H7 (cell line): ENCODE results near the gene IGFLR1. TPM values are rescaled to one million over a fixed set of nuclear protein-coding genes. Genes with fewer than 3 reads are reported as not detected.
"Not testable (repeated sequence)": the region's sequence is repeated elsewhere in the genome, so short reads cannot be mapped to it uniquely, and the experiment has no call there.

Experiments used
- DNase-seq: peaks from one replicate; pipeline ENCODE4 v3.0.0; 2012
- H3K27me3 ChIP-seq: 2 replicates; pipeline ENCODE4 v1.6.0; 2011; ENCODE audit warnings: mild to moderate bottlenecking, low read length; ENCODE audit not compliant: control insufficient read depth, insufficient read depth
- H3K36me3 ChIP-seq: replicated peaks from 2 replicates; pipeline ENCODE4 v1.5.1; 2011; ENCODE audit warnings: low read length; ENCODE audit not compliant: control insufficient read depth, insufficient read depth
- H3K4me3 ChIP-seq: 2 replicates; pipeline ENCODE4 v1.5.1; 2011; ENCODE audit warnings: low read depth, mild to moderate bottlenecking, control low read depth, low read length, moderate library complexity; ENCODE audit not compliant: insufficient read depth
- total RNA-seq: library from RNA; depleted of rRNA; stranded (reverse); fragments of >200 nt; shearing (Covaris generic); gene quantifications from 2 replicates; pipeline ENCODE4 v1.2.3, GENCODE V29; 2014

Gene IGFLR1
- total RNA-seq, 1 experiment from 2014 or later, result 15.2 TPM

DNA sequence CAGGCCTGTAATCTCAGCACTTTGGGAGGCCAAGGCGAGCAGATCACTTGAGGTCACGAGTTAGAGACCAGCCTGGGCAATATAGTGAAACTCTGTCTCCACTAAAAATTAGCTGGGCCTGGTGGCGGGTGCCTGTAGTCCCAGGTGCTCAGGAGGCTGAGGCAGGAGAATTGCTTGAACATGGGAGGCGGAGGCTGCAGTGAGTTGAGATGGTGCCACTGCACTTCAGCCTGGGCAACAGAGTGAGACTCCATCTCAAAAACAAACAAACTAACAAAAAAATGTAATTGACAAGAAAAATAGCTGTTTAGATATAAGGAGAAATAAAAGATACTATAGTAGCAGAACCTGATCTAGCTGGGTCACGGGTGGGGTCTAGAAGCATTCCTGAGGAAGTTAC lies 30.1 kb upstream of the IGFLR1 start:
- not testable (repeated sequence) for H3K36me3 ChIP-seq, DNase-seq, H3K4me3 ChIP-seq
- peaks cover 12% of the 10 kb centered on the region for H3K27me3 ChIP-seq

DNA sequence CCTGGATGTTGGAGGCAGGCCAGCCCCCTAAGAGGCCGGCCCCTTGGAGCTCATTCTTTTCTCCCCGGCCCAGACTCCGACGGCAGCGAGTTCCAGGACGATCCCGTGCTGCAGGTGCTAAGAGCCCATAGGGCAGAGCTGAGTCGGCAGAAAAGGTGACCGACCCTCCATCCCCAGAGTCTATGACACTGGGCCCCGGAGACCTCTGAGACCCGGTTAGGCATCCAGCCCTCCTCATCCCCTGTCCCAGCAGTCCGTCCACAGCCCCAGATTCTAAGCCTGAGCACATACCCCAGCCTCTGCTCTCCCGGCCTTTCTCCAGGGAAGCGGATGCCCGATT lies 25.8 kb upstream of the IGFLR1 start:
- peaks cover 4% of the 10 kb centered on the region for H3K36me3 ChIP-seq
- H3K4me3 ChIP-seq, result no peak overlapping the region
- H3K27me3 ChIP-seq, result no peaks in the 10 kb centered on the region
- DNase-seq, result no peak

DNA sequence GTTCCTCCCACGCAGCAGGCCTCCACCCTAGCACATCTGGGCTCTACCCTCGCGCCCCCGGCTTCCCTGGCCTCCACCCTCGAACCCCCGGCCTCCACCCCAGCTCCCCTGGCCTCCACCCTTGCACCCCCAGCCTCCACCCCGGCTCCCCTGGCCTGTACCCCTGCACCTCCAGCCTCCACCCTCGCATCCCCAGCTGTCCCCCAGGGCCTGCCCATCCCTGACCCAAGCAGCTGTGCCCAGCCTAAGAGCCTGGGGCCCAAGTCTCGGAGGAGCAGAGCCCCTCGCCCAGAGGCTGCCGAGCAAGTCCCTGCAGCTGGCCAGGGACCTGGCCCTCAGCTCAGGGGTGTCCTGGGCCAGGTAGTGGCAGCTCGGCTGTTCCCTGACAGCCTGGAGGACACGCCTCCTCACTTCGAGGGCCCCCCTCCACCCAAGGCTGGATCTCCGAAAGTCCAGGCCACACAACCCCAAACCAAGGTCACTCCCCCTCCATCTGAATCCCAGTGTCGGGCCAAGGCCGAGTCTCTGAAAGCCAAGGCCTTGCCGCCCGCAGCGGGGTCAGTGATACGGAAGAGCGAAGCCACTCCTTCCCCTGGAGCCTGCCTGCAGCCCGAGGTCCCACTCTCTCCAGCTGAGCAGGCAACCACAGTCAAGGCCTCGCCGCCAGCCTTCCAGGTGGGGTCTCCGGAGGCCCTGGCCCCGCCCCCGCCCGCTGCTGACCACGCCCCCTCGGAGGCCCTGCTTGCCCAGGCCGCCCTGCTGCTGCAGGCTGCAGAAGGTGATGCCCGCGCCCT lies 25.2 kb upstream of the IGFLR1 start:
- no peak overlapping the region for H3K4me3 ChIP-seq
- DNase-seq, result peak; percentile 99
- no peaks in the 10 kb centered on the region for H3K27me3 ChIP-seq
- peaks cover 5% of the 10 kb centered on the region for H3K36me3 ChIP-seq

DNA sequence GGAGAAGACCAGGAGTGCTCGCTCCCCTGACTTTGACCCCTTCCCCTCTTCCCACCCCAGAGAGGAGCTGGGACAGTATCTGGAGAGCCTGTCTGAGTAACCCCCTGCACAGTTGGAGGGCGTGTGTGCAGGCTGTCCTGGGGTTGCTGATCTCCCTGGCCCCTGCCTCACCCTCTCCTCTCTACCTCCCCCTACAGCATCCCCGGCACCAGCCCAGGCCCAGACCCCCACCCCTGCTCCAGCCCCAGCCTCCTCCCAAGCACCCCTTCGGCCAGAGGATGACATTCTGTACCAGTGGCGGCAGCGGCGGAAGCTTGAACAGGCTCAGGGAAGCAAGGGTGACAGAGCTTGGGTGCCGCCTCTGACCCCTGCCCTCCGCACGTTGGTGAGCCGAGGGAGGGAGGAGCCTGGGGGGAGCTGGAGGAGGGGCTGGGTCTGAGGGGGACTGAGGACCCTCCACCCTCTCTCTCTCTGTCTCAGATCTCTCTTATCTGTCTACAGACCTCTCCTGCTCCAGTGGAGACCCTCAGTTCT lies 24.4 kb upstream of the IGFLR1 start:
- Histone ChIP-seq H3K4me3 (no peak overlapping the region), H3K36me3 (peaks cover 12% of the 10 kb centered on the region), H3K27me3 (no peaks in the 10 kb centered on the region)
- peak; percentile 60 for DNase-seq

DNA sequence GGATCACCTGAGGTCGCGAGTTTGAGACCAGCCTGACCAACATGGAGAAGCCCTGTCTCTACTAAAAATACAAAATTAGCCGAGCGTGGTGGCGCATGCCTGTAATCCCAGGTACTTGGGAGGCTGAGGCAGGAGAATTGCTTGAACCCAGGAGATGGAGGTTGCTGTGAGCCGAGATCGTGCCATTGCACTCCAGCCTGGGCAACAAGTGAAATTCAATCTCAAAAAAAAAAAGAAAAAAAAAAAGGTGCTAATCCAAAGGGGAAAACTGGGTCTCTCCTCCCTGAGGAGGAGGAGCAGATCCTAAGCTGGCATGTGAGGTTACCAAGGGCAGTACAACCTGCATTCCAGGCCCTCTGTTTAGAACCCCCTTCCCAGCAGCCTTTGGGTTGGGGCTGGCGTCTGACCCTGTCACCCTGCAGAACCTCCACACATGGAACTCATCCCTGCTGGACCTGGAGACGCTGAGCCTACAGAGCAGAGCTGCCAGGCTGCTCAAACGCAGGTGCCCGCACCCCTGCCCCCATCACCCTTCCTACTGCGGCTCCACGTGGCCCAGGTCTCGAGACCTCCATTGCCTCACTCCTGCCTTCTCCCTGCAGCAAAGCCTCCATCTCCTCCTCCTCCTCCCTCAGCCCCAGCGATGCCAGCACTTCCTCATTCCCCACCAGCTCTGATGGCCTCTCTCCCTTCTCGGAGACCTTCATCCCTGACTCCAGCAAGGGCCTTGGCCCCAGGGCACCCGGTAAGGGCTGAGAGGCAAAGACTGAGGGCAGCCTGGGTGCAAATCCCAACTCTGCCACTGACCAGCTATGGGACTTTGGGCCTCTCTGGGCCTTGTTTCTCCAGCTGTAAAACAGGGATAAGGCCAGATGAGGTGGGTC lies 22.4 kb upstream of the IGFLR1 start:
- DNase-seq, result no peak
- no peak overlapping the region for H3K4me3 ChIP-seq
- H3K27me3 ChIP-seq, result no peaks in the 10 kb centered on the region
- H3K36me3 ChIP-seq, result peaks cover 12% of the 10 kb centered on the region

DNA sequence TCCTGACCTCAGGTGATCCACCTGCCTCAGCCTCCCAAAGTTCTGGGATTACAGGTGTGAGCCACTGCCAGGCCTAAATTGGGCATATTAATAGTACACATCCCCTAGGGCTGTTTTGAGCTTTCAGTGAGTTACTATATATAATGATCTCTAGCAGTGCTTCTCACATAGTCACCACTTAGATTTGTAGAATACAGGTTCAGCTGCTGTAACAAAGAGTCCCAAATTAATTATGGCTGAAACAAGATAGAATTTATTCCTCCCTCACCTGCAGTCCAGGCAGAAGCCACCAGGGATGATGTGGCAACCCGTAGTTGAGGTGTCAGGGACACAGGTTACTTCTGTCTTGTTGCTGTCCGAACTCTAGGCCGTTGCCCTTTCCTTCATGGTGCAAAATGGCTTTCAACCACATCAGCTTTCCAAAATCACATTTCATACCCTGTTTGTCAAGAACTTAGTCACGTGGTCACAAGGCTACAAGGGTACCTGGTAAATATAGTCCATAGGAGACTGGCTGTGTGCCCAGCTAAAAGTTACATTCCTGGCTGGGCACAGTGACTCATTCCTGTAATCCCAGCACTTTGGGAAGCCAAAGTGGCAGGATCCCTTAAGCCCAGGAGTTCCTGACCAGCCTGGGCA lies 18.6 kb upstream of the IGFLR1 start:
- no peak overlapping the region for H3K4me3 ChIP-seq
- H3K36me3 ChIP-seq, result peaks cover 12% of the 10 kb centered on the region
- peaks cover 6% of the 10 kb centered on the region for H3K27me3 ChIP-seq
- DNase-seq, result no peak

DNA sequence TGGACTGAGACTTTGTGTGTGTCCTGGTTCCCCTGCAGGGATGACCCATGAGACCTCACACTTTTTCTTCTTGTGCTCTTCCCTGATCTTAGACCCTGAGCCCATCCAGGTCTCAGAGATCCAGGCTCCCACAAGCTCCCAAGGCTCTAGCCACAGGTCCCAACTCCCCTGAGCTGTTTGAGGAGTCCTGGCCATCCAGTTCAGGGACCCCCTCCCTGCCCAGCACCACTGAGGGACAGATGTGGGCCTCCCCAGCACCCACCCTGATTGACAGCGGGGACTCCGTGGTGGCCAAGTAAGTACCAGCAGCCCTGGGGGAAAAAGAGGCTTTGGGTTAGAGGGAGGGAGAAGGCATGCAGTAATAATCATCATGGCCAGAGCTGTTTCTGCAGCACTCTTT lies 17.4 kb upstream of the IGFLR1 start:
- H3K4me3 ChIP-seq, result no peak overlapping the region

DNA sequence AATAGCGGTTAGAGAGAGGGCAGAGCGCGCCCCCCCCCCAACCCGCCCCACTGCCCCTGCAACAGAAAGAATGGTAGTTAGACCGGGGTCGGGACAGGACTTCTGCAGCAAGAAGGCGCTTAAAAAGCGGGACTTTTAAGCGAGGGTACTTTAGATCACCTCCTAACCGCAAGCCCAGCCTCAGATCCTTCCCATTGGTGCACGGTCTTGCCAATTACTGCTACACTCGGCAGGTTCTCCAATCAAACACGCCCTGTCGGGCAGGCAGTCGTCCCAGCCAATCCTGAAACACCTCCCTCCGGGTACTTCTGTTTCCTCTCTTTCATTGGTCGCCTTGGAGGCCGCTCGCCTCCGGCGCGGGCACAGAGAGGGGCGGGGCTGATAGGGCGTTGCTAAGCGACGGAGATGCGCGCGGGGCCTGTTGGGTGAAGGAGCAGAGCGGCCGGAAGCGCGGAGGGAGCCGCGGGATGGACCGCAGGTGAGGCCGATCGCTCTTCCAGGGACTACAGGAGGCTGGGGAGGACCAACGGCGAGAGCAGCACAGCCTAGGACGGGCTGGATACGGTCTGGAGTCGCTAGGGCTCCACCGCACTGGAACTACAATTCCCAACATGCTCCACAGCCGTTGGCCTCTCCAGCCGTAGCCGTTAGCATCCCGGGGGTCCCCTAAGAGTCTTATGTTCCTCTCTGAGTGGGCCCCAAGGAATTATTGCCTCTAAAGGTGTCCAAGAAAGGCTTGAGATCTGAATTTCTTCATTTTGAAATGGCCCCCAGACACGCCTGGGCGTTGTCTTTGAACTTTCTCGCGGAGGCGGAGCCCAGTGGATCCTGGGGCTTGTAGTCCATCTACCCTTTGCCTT lies 15.7 kb upstream of the IGFLR1 start, which contains the start of gene PROSER3:
Gene PROSER3 (plus strand): TSS at position 428 of the 860 bp plus-strand sequence. CDS start 40 bp downstream, at position 468.
- Histone ChIP-seq H3K4me3 (peak within 1 kb of the TSS; percentile 97), H3K27me3 (peaks cover 13% of the 10 kb centered on the region), H3K36me3 (peaks cover 8% of the 10 kb centered on the region)
- peak; percentile 99 for DNase-seq

More for the DNA sequence above, 17.4 kb upstream of the IGFLR1 start:
- peaks cover 12% of the 10 kb centered on the region for H3K36me3 ChIP-seq
- peaks cover 13% of the 10 kb centered on the region for H3K27me3 ChIP-seq
- no peak for DNase-seq

DNA sequence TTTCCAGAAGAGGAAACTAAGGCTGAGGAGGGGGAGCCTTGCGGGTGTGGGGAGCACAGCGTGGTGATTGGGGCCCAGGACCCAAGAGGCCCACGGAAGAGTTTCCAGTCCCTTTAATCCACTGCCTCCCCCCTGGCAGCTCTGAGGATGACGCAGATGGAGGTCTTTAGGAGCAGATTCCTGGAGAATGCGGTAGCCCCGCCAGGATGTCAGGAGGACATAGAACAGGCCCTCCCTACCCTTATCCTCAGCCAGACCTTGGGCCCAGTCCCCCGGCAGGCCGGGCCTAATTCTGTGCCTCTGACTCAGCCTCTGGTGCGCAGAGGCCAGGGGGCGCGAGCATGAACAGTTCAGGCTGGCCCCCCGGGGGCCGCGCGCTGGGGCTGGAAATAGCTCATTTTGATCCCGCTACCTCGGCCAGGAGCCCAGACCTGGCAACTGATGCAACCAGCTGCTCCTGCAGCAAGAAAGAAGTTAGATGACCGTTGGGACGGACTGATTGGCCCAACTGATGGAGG lies 15.0 kb upstream of the IGFLR1 start:
- peaks cover 5% of the 10 kb centered on the region for H3K36me3 ChIP-seq
- peaks cover 13% of the 10 kb centered on the region for H3K27me3 ChIP-seq
- peak; percentile 74 for DNase-seq

DNA sequence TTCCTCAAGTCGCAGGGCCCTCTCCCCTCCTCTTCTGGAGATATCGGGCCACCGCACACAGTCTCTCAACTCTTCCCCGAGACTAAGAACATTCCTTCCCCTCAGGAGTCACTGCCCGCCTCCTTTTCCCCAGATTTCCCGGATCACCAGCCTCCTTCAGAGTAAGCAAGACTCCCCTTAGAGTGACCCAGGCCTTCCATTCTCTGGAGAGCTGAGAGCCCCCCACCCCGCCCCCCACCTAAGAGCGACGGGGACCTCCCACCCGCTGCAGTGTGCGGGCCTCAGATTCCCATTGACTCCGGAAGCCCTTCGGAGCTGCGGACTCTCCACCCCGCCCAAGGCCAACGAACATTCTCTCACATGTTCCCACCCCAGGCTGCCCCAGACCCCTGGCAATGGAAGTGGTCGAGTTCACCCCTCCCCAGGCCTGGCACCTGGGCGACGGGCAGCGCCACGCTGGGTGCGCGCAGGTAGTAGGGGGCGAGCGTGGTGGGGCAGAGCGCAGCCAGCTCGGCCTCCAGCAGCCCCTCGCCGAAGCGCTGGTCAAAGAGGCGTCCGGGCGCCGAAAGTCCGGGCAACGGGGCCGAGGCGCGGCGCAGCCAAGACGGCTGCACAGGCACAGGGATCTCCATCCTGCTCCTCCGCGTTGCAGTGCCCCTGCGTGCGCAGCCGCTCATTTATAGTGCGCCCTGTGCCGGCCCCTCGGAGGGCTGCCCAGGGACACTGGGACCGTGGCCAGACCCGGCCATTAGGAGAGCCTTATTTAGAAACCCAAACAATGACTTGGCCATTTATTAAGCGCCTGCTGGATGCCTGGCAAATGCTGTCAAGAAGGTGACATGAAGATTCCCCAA lies 14.4 kb upstream of the IGFLR1 start, which contains the start of gene HSPB6:
Gene HSPB6 (minus strand): TSS at position 653 of the 854 bp plus-strand sequence. CDS start 21 bp downstream, at position 632.
- Histone ChIP-seq H3K4me3 (peak within 1 kb of the TSS; percentile 47), H3K36me3 (no peaks in the 10 kb centered on the region; the same call in none of the 2 replicates), H3K27me3 (peaks cover 13% of the 10 kb centered on the region)
- peak; percentile 77 for DNase-seq

More for the DNA sequence above, 15.0 kb upstream of the IGFLR1 start:
- H3K4me3 ChIP-seq, result peak overlapping the region; percentile 47

DNA sequence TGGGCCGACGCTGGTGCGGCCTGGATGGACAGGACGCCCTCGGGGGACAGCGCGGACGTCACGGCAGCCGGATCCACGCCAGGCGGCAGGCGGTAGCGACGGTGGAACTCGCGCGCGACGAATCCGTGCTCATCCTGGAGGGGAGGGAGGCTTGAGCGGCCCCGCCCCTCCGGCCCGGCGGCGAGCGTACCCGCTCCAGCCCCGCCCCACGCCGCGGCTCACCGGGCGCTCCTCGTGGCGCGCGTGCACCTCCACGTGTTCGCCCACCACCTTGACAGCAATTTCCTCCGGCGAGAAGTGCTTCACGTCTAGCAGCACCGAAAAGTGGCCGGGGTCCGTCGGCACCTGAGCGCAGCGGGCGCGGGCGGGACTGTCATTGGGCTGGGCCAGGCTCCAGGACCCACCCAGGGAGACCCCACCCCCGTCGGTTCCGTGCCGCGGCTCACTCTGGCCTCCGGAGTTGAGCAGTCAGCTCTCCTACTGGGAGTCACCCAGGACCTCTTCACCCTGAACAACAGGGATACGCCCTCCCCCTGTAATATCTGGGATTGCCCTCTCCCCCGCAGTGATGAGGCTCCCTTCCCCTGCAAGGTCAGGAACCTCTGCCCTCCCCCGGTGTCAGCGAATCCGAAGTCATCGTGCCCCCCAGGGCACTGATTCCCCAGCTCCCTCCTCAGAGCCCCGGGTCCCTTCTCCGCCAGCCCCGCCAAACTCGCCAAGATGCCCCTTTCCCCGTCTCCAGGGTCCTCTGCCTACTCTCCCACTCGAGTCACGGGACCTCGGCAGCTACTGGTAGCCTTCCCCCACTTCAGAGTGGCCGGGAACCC lies 13.5 kb upstream of the IGFLR1 start:
- Histone ChIP-seq H3K4me3 (peak overlapping the region; percentile 47), H3K27me3 (peaks cover 13% of the 10 kb centered on the region), H3K36me3 (no peaks in the 10 kb centered on the region; the same call in none of the 2 replicates)
- peak; percentile 81 for DNase-seq

DNA sequence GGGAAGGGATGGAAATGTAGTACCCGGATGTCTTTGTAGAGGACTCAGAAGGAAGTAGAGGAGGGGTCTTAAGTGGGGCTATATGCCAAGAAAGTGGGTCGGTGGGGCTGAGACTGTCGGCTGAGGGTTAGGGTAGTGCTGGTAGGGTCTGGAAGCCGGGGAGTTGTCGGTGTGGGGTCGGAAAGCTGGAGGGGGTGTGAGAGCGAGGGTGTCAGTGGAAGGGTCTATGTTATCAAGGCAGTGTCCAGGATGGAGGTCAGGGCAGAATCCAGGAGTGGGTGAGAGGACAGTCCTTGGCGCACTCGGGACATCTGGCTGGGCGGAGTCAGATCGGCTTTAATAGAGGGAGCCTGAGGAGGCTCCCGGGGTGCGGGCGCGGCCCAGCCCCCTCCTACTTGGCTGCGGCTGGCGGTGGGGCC lies 12.9 kb upstream of the IGFLR1 start:
- no peak for DNase-seq
- H3K27me3 ChIP-seq, result peaks cover 13% of the 10 kb centered on the region
- H3K36me3 ChIP-seq, result no peaks in the 10 kb centered on the region; the same call in none of the 2 replicates
- peak overlapping the region; percentile 47 for H3K4me3 ChIP-seq
